GM12872 (cell line): ENCODE measurements around the gene PARM1.

Experiments used
- TF ChIP-seq, protein P1 (sequence below): IDR thresholded peaks from 3 replicates; pipeline ENCODE4 v1.5.1; 2011; ENCODE audit warnings: low read depth, mild to moderate bottlenecking, low read length, moderate library complexity; ENCODE audit not compliant: insufficient read depth

The PARM1 gene

DNA sequence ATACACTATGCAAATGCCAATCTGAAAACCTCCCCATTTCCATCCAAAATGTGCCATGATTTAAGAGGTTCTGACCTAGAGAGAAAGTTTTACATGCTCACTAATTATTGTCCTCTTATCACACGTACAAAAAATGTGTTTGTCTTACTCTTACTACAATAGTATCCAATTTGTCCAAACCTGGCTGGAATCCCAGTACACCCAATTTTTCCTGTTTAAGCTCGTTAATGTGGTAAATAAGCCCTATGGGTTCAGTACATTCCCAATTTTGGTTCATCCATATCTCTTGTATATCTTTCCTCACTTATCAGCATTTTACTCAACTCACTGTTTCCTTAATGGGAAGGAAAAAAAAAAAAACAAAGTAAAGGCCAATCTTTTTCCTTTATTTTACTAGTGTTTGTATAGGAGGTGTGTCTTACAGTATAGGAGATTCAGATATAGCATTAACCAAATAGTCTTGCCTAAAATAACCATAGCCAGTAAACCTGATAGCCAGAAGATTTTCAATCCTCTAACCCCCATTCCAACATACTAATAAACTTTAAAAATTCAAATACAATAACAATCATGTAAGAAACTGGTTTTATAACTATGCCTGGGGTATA is 109.8 kb downstream of the PARM1 start:
- TF ChIP-seq, protein P1, sequence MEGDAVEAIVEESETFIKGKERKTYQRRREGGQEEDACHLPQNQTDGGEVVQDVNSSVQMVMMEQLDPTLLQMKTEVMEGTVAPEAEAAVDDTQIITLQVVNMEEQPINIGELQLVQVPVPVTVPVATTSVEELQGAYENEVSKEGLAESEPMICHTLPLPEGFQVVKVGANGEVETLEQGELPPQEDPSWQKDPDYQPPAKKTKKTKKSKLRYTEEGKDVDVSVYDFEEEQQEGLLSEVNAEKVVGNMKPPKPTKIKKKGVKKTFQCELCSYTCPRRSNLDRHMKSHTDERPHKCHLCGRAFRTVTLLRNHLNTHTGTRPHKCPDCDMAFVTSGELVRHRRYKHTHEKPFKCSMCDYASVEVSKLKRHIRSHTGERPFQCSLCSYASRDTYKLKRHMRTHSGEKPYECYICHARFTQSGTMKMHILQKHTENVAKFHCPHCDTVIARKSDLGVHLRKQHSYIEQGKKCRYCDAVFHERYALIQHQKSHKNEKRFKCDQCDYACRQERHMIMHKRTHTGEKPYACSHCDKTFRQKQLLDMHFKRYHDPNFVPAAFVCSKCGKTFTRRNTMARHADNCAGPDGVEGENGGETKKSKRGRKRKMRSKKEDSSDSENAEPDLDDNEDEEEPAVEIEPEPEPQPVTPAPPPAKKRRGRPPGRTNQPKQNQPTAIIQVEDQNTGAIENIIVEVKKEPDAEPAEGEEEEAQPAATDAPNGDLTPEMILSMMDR = no peak

DNA sequence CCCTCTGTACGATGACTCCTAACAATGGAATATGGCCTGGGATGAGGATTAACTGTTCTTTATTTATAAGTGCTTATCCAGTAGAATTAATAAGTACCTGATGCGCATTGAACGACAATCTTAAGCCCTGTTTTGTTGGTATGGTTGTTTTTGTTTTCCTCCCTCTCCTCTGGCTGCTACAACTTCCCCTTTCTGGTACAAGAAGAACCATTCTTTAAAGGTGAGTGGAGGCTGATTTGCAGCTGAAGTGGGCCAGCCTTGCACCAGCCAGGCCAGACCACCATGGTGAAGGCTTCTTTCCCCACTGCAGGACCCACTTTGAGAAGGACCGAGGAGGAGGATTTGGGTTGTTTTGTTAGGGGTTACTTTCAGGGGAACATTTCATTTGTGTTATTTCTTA is 113.3 kb downstream of the PARM1 start:
- TF ChIP-seq, protein P1 = no peak

DNA sequence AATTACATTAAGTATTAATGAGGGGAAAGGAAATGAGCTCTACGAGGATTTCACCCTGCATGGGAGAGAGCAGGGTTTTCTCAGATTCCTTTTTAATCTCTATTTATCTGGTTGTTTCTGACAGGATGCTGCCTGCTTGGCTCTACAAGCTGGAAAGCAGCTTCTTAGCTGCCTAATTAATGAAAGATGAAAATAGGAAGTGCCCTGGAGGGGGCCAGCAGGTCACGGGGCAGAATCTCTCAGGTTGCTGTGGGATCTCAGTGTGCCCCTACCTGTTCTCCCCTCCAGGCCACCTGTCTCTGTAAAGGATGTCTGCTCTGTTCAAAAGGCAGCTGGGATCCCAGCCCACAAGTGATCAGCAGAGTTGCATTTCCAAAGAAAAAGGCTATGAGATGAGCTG is 113.7 kb downstream of the PARM1 start:
- TF ChIP-seq, protein P1 = no peak

DNA sequence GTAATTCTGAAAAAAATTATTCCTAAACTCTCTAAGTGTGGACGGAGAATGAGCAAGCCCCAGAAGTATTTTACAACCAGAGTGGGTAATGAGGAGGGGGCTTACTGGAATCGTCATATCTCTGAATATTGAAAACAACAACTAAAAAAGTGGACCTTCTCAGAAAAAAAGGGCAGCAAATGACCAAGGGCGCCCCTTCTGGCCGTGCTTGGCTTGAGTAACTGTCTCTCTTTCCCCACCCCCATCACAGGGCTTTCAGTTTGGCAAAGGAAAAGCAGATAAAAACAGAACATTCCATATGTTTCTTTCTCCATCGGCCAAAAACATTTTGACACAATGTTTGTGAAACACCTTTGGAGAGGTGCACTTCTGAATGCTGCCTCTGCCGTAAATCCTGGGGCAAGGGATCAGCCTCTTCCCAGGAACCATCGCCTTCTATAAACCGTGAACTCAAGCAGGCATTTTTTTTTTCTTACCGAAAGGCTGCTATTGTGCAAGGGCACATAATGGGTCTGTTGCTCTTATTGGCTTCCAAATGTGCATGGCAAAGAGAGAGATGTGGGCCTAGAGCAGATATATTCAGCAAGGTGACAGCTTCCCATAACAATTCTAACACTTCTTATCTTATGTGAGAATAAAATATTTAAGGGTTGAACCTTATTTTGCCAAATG is 115.4 kb downstream of the PARM1 start:
- TF ChIP-seq, protein P1 = peak; percentile 35; the same call in 1 of the 3 replicates

DNA sequence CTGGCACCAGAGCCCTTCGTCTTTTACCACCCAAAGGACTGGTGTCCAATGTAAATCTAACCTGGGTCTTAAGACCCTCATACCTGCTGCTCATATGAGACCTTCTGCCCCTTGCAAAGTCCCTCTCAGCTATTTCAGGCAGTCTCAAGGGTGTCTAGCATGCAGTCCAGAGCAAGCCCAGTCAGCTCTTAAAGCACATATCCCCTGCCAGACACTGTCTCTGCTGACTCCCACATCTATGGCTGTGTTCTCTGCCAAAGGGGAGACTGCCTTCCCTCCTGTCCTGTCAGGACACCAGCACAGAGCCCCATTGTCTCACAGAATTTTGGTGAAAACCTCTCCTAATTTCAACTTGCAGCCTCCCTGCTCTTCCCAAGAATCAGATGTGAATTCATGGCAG is 118.5 kb downstream of the PARM1 start:
- TF ChIP-seq, protein P1 = no peak

DNA sequence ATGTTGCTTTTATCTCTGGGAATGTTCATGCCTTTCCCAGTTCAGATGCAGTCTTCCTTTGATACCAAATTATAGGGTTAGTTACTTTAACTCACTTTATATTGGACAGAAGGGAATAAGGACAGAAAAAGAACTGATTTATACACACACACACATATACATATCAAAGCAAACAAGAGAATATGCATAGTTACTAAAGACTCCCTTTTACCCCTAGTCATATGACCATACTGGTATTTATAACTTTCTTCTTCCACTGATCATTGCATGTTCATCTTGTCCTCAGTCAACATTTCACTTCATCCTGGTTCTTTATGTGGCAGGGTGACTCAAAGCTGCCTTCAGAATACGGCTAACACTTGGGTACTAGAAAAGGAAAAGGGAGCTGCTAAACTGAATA is 120.4 kb downstream of the PARM1 start:
- TF ChIP-seq, protein P1 = no peak

DNA sequence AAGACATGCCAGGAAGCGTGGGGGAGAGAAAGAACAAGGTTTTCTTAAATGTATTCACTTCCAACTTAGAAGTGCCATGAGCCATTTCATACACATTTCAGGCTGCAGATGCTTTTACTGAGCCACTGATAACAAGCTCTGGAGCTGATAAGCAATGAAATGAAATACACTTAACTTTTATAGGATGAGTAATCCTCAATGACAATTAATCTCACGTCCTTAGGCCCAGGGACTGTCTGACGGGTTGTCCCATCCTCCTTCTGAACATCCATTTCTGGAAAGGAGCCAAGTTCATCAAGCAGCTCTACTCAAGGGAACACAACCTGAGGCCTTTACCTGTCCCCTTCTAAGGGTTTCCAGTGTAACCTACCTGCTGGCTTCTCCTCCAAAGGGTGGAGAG is 121.2 kb downstream of the PARM1 start:
- TF ChIP-seq, protein P1 = no peak
